GM20431 (cell line): Measurements from ENCODE around the gene NADSYN1.

ENCODE experiments used
- in situ Hi-C: fragments of 300-500 bp; cut with MseI, MboI; formaldehyde crosslinking; loops from one replicate; pipeline ENCODE4 v1.15.0; 2020; ENCODE audit warnings: low sequenced_read_pairs; ENCODE audit not compliant: unreplicated experiment

The NADSYN1 gene

GRCh38 chr11:71448257-71449171, 4.5 kb upstream of the NADSYN1 start, which contains the start of gene DHCR7:
DHCR7 (minus strand) TSS chr11:71448393; CDS start chr11:71444952, 3,441 bp downstream.
- in situ Hi-C loops: no loop called here

GRCh38 chr11:71449596-71449995, 3.4 kb upstream of the NADSYN1 start:
- in situ Hi-C loops: no loop called here

GRCh38 chr11:71450507-71450906, 2.5 kb upstream of the NADSYN1 start:
- in situ Hi-C loops: no loop called here

- in situ Hi-C loops: no loop called here
These were observed 2.1 kb upstream of the NADSYN1 start for GRCh38 chr11:71450939-71451338.

GRCh38 chr11:71451596-71452198, 1.3 kb upstream of the NADSYN1 start:
- in situ Hi-C loops: no loop called here

GRCh38 chr11:71452199-71453036, 585 bp upstream of the NADSYN1 start:
- in situ Hi-C loops: no loop called here

DNA sequence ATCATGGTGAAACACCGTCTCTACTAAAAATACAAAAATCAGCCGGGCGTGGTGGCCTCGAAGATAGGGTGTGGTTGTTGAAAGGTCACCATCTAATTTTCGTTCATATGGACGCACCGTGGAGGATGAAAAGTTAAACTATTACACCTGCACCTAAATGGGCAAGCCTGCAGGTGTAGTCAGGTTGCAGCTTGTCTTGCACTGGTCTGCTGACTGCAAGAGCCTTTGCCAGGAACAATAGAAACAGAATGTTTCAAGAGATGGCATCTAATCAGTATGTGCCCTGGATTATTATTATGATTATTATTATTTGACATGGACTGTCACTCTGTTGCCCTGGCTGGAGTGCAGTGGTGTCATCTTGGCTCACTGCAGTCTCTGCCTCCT, 908 bp downstream of the NADSYN1 start:
- in situ Hi-C loops: no loop called here

DNA sequence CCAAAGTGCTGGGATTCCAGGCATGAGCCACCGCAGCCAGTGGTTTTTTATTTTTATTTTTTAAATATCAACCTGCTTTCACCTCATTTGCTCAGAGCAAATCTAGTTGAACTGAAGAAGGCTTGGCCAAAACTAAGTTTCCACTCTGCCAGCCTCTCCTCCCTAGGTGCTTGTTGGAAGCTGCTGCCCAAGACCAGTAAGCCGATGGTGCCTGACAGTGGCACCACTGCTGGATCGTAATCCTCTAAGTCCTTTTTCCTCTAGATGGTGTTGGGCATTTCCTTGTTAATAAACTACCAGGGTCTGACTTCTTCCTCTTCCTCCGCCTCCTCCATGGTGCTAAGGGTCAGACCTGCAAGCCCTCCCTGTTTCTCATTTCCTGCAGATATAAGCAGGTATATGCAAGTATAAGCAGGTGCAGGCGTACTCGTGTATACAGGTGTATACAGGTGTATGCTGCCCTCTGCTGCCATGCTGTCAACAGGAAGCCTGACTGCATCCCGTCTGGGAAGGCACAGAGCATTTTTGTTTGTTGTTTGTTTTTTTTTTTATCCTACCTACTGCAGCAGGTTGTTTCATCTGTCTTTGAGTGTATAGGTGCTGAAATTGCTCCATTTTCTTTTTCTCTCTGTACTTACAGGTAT, 1.6 kb downstream of the NADSYN1 start:
- in situ Hi-C loops: no loop called here

GRCh38 chr11:71456294-71456693, 3.3 kb downstream of the NADSYN1 start:
- in situ Hi-C loops: no loop called here

- in situ Hi-C loops: no loop called here
These were observed 3.8 kb downstream of the NADSYN1 start for GRCh38 chr11:71456831-71457230.

- in situ Hi-C loops: no loop called here
These were observed 5.4 kb downstream of the NADSYN1 start for GRCh38 chr11:71458146-71459070.

GRCh38 chr11:71459076-71459766, 6.2 kb downstream of the NADSYN1 start:
- in situ Hi-C loops: no loop called here

GRCh38 chr11:71459767-71460320, 6.8 kb downstream of the NADSYN1 start:
- in situ Hi-C loops: no loop called here

GRCh38 chr11:71461696-71462095, 8.7 kb downstream of the NADSYN1 start:
- in situ Hi-C loops: no loop called here

- in situ Hi-C loops: no loop called here
These were observed 9.7 kb downstream of the NADSYN1 start for GRCh38 chr11:71462726-71463125.

- in situ Hi-C loops: no loop called here
These were observed 10.6 kb downstream of the NADSYN1 start for GRCh38 chr11:71463331-71464211.

DNA sequence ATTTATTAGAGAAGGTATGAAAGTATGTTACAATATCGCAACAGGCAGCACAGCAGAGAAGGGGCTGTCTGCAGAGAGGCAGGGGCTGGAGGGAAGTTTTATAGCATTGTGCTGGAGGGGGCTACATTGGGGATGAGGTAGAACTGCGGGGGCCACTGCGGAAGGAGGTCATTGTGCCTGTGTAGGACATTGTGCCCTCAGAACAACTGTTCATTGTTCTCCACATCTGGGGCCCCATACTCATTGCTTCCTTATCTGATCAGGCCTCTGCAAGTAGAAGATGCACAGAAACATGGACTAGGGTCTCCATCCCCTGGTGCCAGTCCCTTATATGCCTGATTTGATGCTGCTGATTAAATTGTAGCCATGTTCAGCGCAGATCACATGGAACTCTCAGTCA, 12.1 kb downstream of the NADSYN1 start:
- in situ Hi-C loops: no loop called here
